HG02763 (cell line): ENCODE measurements around the gene NEDD4.
"Not testable (repeated sequence)": the region's sequence is repeated elsewhere in the genome, so short reads cannot be mapped to it uniquely, and the experiment has no call there.

Experiments
- ATAC-seq: cut with Tn5 transposase; IDR thresholded peaks from one replicate; pipeline ENCODE4 v1.9.1; 2021; ENCODE audit warnings: mild to moderate bottlenecking, moderate library complexity; ENCODE audit not compliant: unreplicated experiment

NEDD4 gene

GRCh38 chr15:55835866-55836265 lies 157.5 kb downstream of the NEDD4 start:
- no peak for ATAC-seq

- ATAC-seq = no peak
Measured at GRCh38 chr15:55834331-55834730, 159.1 kb downstream of the NEDD4 start.

DNA sequence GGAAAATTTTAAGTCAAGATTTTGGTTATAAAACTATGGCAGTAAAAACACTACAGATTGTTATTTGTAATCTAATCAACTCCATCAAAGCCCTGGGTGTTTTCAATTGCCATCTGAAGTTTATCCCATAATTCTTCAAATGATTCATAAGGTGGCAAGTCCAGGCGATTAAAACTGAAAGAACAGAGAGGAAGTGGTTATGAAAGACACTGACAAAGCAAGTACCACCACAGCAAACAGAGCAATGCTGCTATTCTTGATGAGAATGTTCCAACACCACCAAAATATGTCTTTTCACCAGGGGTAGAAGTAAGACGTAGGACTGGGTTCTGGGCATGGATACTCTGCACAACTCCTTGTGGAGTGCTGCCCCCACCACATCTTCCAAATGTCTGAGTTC lies 163.6 kb downstream of the NEDD4 start:
- peak; percentile 53 for ATAC-seq

DNA sequence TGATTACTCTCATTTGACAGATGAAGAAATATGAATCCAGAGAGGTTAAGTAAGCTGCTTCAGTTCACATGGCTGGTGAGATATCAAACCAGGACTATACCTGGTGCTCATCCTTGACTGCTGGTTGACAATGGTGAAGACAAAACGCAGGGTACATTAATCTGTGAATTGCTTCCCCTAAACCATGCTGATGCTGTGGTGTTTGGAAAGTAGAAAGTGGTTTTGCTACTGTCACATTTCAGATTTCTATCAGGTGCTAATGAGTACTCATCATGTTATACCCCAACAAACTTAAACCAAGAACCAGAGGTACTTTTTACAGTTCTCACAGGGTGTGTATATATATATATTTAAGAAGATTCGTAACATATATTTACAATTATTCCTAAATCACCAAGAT lies 165.5 kb downstream of the NEDD4 start:
- ATAC-seq = no peak

GRCh38 chr15:55827204-55827603 lies 166.2 kb downstream of the NEDD4 start:
- ATAC-seq = no peak

- ATAC-seq = no peak
Measured at GRCh38 chr15:55824857-55825613, 168.4 kb downstream of the NEDD4 start.

GRCh38 chr15:55823699-55824340 lies 169.6 kb downstream of the NEDD4 start:
- no peak for ATAC-seq

- no peak for ATAC-seq
Measured at GRCh38 chr15:55823191-55823670, 170.2 kb downstream of the NEDD4 start.

GRCh38 chr15:55821740-55822139 lies 171.7 kb downstream of the NEDD4 start:
- ATAC-seq = not testable (repeated sequence)

GRCh38 chr15:55820043-55820442 lies 173.4 kb downstream of the NEDD4 start:
- ATAC-seq = no peak

GRCh38 chr15:55819397-55820034 lies 173.9 kb downstream of the NEDD4 start:
- no peak for ATAC-seq

DNA sequence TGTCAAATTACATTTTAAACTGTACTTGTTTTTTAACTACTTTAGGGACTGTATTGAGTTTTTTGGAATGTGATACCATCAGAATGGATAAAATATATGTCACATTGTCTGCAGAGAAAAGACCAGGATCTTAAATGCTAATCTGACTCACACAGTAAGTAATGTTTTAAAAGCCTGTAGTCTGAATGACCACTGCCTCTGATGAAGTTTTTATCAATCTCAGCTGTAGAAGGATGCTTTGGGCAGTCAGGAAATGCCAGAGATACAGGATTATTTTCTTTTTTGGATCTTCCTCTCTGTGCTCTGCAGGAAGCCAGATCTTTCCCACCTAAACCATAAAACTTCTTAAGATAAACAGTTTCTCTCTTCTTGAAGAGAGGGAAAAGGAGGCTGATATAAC lies 177.4 kb downstream of the NEDD4 start:
- no peak for ATAC-seq

DNA sequence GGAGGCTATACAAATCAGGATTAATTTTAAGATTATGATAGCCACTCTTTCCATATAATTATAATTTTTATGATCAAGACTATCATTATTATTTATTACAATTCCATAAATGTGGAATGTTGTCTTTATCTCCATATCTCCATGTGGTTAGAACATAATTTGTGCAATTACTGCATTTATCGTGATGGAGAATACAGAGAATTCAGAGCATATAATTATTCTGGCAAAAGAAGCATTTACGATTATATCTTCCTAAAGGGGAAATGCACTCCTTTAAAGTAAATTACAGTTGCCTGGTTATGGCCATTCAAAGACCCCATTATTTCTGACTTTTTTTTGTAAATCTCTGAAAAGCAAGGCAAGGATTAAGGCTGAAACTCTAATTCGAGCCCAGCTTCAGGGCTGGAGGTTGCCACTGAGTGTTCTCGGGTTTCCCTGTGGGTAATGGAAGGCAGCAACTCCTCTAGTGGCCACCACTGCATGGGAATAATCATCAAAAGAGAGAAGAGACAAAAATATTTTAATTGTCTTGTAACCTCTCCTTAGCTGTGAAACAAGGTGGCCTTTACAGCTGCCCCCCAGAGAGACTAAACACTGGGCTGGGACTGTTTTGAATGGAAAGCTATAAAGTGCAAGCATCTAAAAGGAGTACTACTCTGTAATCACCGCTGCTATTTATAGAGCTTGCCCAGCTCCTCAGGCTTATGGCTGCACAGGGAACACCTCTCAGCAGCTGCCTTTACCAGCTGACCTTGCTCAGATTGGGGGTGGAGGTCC lies 190.6 kb downstream of the NEDD4 start:
- no peak for ATAC-seq

- ATAC-seq = no peak
Measured at GRCh38 chr15:55800216-55800615, 193.2 kb downstream of the NEDD4 start.

DNA sequence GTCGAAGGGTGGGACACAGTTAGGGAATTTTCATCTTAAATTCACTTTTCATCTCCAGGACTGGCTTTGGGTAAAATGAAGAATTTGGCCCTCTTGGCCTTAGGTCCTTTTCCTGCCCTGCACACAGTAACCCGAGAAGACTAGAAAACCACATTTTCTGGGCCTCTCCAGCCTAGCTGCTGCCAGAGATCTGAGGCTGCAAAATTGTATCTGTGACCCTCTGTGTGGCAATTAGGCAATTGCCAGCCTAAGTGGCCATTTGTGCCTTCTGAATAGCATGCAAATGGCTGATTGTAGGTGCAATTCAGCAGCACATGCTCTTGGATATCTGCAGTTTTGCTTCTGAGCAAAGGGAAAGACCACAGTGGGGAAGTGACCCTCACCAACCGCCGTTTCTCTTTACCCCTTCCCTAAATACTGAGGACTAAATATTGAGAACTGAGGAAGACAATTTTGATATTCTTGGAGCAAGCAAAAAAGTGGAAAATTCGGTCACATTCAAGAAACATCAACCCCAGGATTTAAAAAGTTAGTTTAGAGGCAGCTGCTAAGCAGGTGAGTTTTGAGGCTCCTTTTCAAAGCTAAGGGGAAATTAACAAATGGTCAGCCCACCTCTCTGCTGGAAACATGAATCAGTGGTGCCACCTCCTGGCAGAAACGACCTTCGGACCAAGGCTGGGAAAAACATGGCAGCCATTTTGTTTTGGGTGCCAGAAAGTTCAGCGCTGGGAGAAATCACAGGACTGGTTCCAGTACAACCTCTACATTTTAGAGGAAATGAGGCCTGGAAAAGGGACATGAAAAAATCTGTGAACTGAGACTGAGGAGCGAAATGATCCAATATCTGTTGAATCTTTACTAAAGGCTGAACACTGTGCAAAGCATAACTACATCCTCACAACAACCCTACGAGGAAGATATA lies 193.9 kb downstream of the NEDD4 start:
- no peak for ATAC-seq

- no peak for ATAC-seq
Measured at GRCh38 chr15:55796321-55796965, 197.0 kb downstream of the NEDD4 start.

GRCh38 chr15:55795031-55795430 lies 198.4 kb downstream of the NEDD4 start:
- ATAC-seq = no peak

DNA sequence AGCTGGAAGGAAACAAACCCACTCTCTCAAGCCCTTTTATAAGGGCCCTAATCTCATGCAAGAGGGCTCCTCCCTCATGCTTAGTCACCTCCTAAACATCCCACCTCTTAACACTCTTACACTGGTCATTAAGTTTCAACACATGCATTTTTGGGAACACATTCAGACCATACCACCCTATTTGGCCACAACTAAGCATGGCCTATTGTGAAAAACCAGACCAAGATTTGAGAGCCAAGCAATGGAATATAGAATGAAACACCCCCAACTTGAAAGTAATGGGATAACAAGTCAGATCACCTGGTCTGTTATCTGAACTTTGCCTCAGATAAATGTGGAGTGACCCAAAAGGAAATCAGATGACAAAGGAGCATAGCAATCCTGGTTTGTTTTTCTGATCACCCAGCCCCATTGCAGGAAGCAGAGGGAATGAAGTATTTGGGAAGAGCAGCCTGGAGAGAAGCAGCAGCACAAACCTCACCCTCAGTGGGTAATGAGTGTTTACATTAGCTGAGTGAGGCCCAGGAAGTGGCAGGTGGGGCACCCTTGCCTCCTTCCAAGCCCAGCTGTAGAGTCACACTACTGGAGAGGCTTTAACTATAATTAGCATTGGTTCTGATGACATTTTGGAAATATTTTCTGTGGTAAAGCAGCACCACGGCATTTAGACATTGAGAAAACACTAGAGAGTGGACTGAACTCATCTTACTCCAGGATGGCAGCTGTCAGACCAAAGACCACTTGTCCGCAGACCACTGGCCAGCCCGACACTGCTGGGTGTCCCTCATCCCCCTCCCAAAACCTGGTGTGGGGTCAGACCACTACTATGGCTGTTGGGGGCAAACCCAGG lies 201.6 kb downstream of the NEDD4 start:
- ATAC-seq = no peak
